IMR-90 (cell line): ENCODE measurements around the gene FOXP1.

ENCODE experiments used
- CEBPB ChIP-seq: IDR thresholded peaks from 2 replicates; pipeline ENCODE4 v1.6.1; 2012; ENCODE audit warnings: low read depth, low read length, improper control_type of control experiment
- CHD1 ChIP-seq: IDR thresholded peaks from 2 replicates; pipeline ENCODE4 v1.6.1; 2012; ENCODE audit warnings: low read depth, low read length, improper control_type of control experiment
- POLR2A ChIP-seq: IDR thresholded peaks from 2 replicates; pipeline ENCODE4 v1.6.1; 2012; ENCODE audit warnings: mild to moderate bottlenecking, low read depth, low read length
- RFX5 ChIP-seq: IDR thresholded peaks from 2 replicates; pipeline ENCODE4 v1.8.0; 2012; ENCODE audit warnings: low read depth, mild to moderate bottlenecking, low read length, moderate library complexity
- TF ChIP-seq, protein P1 (sequence below): conservative IDR thresholded peaks from 2 replicates; pipeline ENCODE4 v1.5.1; 2012; ENCODE audit warnings: mild to moderate bottlenecking, low read depth, low read length, improper control_type of control experiment

DNA sequence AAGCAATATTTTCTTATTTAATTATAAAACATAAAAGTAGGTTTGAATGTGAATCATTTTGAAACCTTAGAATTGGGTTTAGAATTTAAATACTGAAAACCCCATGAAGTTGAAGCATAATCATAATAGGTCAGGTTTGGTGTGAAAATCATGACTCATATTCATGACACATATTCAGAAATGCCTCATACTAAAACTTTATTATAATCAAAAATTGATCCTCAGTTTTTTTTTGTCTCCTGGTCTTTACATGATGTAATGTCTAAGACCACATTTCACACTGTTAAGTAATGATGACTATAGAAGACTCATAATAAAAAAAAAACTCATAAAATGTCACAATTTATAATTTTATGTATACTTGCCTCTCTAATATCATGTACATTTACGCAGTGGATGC lies 190.4 kb downstream of the FOXP1 start:
- TF ChIP-seq CHD1 (no peak), RFX5 (no peak), POLR2A (no peak), CEBPB (no peak)
- TF ChIP-seq, protein P1, sequence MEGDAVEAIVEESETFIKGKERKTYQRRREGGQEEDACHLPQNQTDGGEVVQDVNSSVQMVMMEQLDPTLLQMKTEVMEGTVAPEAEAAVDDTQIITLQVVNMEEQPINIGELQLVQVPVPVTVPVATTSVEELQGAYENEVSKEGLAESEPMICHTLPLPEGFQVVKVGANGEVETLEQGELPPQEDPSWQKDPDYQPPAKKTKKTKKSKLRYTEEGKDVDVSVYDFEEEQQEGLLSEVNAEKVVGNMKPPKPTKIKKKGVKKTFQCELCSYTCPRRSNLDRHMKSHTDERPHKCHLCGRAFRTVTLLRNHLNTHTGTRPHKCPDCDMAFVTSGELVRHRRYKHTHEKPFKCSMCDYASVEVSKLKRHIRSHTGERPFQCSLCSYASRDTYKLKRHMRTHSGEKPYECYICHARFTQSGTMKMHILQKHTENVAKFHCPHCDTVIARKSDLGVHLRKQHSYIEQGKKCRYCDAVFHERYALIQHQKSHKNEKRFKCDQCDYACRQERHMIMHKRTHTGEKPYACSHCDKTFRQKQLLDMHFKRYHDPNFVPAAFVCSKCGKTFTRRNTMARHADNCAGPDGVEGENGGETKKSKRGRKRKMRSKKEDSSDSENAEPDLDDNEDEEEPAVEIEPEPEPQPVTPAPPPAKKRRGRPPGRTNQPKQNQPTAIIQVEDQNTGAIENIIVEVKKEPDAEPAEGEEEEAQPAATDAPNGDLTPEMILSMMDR, result no peak
